Transverse colon (tissue), 3 donors: ENCODE data around the gene NIF3L1.
"Not testable (repeated sequence)": the region's sequence is repeated elsewhere in the genome, so short reads cannot be mapped to it uniquely, and the experiment has no call there.

Source experiments
- CTCF ChIP-seq, 5 experiments: fragments of 200-600 bp in 3 of 5; fragments of 450-650 bp in 2 of 5; sonication (generic) in 3 of 5; IDR thresholded peaks; 1 replicate in 2 of 5; 2 replicates in 3 of 5; pipeline ENCODE4 v1.5.1; 2016 to 2017; ENCODE audit warnings: antibody characterized with exemption in 5 of 5, inconsistent platforms in 3 of 5, mild to moderate bottlenecking in 2 of 5, moderate library complexity in 1 of 5
- POLR2A ChIP-seq: fragments of 450-650 bp; IDR thresholded peaks from one replicate; pipeline ENCODE4 v1.6.1; 2016; ENCODE audit warnings: antibody characterized with exemption, mild to moderate bottlenecking, moderate library complexity

GRCh38 chr2:200881715-200882249 is 7.4 kb upstream of the NIF3L1 start:
- TF ChIP-seq CTCF (IDR thresholded peaks at IDR 0.05); POLR2A: not testable (repeated sequence)
